DND-41 (cell line): ENCODE data around the gene SLC17A8.

Source experiments
- CTCF ChIP-seq: IDR thresholded peaks from 2 replicates; pipeline ENCODE4 v1.5.1; 2012; ENCODE audit warnings: borderline replicate concordance, low read length, moderate library complexity, mild to moderate bottlenecking; ENCODE audit not compliant: poor library complexity, severe bottlenecking; ENCODE audit errors: extremely low read depth
- EZH2 ChIP-seq: IDR thresholded peaks from 3 replicates; pipeline ENCODE4 v1.6.1; 2012; ENCODE audit warnings: borderline replicate concordance, low read depth, mild to moderate bottlenecking, moderate library complexity, low read length, inconsistent platforms; ENCODE audit not compliant: severe bottlenecking

- TF ChIP-seq CTCF (no peak), EZH2 (no peak)
Measured at GRCh38 chr12:100359248-100359647, 2.4 kb downstream of the SLC17A8 start.
